Putamen (tissue), 1 donor: ENCODE measurements around the gene PIGB.
"Not testable (repeated sequence)": the region's sequence is repeated elsewhere in the genome, so short reads cannot be mapped to it uniquely, and the experiment has no call there.

Experiments used
- DNase-seq: peaks from one replicate; pipeline ENCODE4 v3.0.0-alpha.2; 2016; ENCODE audit warnings: low spot score

Gene PIGB

DNA sequence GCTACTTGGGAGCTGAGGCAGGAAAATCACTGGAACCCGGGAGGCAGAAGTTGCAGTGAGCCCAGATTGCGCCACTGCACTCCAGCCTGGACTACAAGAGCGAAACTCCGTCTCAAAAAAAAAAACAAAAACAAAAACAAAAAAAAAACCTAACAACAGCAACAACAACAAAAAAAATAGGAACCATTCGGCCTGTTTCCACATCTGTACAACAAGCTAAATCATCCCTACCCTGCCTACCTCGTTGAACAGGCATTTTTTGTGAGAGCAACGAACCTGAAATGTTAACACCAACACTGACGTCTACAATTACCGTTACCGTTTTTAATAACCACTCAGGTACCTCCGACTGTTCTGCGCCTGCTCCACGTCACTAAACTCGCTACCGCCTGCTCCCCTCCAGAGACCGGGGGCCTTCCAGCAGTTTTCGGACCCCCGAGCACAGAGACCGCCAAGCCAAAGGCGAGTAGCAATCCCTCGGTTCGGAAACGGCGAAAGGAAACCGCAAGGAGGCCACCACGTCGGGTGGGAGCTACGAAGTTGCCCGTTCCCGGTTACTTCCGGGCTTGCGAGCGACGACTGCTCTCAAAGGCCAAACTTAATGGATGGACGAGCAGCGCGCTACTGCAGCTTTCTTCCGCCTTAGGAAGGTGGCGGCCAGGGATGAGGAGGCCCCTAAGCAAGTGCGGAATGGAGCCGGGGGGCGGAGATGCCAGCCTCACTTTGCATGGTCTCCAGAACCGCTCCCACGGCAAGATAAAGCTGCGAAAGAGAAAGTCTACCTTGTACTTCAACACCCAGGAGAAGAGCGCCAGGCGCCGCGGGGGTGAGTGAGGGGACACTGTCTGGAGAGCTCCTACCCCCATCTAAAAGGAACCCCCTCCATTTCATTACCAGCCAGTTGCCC is at the start of gene PIGB, which contains the start of gene PIGBOS1:
PIGB (plus strand) TSS at position 635 of the 907 bp plus-strand sequence; CDS start at position 664, 29 bp downstream.
PIGBOS1 (minus strand) TSS at position 536 of the 907 bp plus-strand sequence. CDS start 1,331 bp downstream, outside the sequence.
- peak; percentile 82 for DNase-seq

DNA sequence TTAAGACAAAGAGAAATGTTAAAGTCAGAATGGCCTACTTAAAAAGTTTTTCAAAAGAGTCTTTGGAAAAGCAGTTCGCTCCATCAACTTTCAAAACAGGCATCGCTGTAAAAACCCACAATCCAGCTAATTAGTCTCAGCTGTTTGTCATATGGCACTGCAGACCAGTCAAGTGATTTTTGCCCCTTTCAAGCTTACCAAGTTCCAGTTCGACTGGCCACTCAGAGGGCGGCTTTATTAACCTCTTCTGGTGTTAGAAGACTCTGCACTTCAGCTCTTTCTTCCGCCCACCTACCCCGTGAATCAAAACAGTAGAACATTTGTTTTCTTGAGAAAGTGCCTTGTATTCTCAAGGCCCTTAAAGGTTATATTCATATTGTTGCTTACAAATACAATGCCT is 48.7 kb upstream of the PIGB start:
- DNase-seq, result no peak

DNA sequence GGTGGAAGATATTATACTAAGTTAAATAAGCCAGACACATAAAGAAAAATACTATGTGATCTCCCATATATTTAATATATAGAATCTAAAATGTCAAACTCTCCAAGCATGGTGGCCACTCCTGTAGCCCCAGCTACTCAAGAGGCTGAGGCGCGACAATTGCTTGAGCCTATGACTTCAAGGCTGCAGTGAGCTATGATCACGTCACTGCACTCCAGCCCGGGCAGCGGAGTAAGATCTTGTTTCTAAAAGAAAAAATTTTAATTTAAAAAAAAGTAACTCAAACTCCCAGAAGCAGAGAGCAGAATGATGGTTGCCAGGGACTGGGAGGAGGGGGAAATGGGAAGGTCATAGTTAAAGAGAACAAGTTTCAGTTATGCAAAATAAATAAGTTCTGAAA is 42.7 kb upstream of the PIGB start:
- no peak for DNase-seq

DNA sequence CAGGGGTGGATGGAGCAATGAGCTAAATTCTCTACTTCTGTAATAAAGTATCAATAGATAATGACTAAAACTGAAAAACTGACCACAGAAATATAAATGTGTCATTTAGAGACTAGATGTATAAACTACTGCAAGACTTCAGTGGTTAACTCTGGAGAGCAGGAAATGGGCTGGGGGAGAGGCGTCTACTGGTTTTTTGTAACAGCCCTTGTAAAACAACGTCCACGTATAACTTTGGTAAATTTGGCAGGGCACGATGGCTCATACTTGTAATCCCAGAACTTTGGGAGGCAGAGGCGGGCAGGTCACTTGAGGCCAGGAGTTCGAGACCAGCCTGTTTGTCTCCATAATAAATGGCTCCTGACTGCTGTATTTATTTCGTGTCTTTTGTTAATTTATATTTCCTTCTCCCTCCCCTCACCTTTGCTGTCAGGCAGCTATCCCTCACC is 41.9 kb upstream of the PIGB start:
- DNase-seq, result no peak

DNA sequence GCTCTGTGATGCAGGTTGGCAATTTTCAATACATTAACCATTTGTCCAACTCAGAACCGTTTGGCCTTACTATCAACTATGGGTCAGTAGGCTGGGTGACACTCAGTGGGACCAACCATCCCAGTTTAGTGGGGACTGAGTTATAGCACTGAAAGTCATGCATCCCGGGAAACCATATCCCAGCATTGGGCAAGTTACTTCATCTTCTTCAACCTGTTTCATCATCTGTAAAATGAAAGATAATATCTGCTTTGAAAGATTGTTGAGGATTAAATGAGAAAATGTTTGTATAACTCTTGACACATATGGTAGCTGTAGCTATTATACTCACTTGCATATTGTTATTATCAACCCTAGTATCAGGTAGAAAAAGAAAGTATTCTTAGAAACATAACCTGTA is 41.3 kb upstream of the PIGB start:
- DNase-seq, result no peak

DNA sequence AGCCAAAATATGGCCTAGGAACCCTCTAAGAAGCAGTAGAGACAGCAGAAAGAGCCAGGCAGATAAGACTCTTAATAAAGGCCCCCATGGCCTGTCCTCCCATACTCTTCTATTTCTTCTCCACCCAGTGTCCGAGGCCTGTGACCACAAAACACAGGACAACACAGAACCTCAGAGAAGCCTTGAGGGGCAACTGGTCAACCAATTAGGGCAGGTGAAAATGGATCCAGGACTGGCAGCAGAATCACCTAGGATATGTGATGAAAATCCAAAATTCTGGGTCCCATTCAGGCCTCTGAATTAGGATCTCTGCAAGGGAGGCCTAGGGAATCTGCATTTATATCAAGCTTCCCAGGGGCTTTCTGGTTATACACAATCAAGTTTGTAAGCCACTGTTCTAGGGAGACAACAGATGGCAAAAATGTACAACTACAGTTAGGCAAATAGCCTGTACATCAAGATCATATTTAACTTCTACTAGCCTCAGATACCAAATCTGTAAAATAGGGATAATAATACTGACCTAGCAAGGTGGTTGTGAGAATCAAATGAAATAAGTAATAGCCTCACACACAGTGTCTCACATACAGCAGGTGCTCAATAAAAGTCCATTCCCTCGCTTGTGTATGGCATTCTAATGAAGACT is 39.8 kb upstream of the PIGB start:
- DNase-seq, result no peak

DNA sequence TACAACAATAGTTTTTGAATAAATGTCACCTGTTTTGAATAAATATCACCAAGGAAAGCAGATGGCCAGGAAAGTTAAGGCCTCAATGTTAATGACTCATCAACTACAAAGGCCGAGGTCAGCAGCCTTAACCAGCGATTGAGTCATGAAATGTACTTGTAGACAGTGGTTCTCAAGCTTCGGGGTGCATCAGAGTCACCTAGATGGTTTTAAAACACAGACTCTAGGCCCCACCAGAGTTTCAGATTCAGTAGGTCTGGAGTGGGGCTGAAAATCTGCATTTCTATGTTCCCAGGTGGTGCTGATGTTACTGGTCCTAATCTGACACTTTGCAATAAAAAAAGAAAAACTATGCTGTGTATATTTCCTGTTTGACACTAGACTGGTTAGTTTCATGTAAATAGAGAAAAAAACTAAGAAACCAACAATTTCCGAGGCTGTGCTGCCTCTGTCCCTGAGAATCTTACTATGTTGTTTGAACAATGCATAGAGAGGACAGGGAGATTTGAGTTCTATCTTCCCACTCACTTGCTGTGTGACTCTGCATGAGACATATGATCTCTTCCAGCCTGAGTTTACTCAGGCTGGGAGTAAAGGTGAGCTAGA is 39.2 kb upstream of the PIGB start:
- DNase-seq, result no peak

DNA sequence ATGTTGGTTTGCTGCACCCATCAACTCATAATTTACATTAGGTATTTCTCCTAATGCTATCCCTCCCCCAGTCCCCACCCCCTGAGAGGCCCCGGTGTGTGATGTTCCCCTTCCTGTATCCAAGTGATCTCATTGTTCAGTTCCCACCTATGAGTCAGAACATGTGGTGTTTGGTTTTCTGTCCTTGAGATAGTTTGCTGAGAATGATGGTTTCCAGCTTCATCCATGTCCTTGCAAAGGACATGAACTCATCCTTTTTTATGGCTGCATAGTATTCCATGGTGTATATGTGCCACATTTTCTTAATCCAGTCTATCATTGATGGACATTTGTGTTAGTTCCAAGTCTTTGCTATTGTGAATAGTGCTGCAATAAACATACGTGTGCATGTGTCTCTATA is 38.4 kb upstream of the PIGB start:
- DNase-seq, result not testable (repeated sequence)

DNA sequence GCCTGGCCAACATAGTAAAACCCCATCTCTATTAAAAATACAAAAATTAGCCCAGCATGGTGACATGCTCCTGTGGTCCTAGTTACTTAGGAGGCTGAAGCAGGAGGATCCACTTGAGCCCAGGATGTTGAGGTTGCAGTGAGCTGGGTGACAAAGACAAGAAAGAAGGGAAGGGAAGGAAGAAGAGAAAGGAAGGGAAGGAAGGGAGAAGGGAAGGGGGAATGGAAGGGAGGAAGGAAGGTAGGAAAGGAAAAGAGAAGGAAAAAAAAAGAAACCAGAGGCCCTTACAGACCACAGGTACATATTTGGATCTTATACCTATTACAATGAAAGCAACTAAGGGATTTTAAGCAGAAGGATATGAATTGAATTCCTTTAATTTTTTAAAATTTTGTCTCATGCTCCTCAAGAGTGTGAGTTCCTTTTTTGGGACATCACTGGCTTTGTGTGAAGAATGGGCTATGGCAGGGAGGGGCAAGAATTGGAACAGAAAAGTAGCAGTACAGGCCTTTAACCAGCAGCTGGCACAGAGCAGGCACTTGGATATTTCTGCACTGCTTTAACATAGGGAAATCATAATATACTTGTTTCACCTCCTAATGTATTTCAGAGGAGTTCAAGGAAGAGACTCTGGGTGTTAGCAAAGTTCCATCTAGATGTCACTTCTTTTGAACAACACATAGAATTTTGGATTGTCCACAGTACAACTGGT is 37.3 kb upstream of the PIGB start:
- DNase-seq, result no peak

DNA sequence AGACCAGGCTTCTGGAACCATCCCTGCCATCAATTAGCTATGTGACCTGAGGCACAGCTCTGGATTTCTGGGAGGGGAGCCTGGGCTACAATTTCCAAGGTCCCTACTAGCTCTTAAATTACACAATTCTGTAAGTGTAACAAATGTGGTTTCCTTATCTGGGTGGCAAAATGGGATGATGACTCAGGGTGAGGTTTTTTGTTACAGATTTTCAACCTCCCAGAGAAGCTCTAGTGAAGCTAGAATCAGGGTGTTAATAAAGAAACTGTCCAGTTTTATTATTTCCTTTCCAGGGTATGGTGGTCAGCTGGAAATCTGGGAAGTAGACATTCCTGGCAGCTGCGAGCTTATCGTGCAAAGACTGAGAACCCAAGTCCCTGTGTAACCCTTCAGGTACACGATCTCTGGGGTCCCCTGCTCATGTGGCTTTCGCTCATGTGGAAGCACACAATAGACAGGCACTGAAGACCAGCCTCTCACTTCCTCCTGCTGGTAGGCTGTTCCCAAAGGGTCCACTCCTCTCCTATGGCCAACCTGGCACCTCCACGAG is 36.7 kb upstream of the PIGB start:
- DNase-seq, result no peak

DNA sequence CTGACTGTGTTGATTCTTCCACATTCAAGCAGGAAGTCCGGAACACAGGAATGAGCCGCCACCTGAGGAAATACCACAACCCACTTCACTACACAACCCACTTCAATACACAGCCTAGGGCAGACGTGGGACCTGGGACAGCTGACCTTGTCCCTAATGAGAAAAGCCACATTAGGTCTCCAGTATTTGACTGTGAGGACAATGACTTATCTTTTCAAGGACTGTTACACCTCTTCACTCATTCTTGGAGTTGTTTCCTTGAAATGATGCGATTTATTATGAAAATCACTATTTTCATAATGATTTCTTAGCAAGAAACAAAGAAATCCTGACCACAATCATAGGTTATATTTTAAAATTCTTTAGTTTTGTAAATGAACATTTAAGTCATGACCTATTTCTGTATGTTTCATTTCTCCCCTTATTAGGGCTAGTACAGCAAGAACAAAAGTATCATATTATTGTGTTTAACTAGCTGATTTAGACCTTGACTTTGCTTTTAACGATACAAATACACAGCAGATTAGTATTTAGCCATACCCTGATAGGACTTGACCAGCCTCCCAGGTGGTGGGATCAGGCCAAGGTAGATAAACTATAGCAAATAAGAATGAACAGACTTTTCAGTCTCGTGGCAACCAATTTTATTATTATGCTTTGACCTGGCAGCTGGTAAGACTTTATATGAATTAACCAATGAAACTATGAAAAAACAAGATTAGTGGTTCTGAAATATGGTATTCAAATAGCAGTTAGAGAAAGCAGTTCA is 35.5 kb upstream of the PIGB start:
- no peak for DNase-seq

DNA sequence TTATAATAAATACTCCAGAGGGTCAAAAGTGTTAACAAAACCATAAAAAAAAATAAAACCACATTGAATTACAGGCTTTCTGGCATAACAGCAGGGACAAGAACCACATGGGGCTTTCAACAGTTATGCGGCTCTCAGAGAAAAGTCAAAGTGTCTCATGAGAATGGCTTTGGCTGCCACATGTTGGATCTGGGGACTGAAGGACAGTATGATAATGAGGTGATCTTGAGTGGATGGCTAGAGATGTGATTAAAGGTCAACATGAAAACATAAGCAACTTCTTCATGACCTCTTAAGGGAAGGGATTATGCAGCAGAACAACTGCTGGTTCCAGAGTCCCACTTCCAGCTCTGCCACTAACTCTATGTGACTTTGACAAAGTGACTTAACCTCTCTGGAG is 34.6 kb upstream of the PIGB start:
- no peak for DNase-seq

DNA sequence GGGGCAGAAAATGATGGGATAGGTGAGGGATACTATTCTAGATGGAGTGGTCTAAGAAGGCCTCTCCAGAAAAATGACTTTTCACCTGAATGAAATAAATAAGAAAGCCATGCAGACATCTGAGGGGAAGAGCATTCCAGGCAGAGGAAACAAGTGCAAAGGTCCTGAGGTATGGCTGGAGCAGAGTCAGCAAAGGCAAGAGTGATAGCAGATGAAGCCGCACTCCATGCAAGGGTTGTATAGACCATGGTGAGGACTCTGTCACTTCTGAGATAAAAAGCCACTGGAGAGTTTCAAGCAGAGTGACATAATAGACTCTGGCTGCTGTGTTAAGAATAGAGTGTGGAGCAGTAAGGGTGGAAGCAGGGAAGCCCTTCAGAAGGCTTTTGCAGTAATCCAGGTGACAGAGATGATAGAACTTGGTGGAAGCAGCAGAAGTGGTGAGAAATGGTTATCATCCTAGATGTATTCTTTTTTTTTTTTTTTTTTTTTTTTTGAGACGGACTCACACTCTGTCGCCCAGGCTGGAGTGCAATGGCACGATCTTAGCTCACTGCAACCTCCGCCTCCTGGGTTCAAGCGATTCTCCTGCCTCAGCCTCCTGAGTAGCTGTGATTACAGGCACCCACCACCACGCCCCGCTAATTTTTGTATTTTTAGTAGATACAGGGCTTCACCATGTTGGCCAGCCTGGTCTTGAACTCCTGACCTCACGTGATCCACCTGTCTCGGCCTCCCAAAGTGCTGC is 32.4 kb upstream of the PIGB start:
- DNase-seq, result not testable (repeated sequence)

DNA sequence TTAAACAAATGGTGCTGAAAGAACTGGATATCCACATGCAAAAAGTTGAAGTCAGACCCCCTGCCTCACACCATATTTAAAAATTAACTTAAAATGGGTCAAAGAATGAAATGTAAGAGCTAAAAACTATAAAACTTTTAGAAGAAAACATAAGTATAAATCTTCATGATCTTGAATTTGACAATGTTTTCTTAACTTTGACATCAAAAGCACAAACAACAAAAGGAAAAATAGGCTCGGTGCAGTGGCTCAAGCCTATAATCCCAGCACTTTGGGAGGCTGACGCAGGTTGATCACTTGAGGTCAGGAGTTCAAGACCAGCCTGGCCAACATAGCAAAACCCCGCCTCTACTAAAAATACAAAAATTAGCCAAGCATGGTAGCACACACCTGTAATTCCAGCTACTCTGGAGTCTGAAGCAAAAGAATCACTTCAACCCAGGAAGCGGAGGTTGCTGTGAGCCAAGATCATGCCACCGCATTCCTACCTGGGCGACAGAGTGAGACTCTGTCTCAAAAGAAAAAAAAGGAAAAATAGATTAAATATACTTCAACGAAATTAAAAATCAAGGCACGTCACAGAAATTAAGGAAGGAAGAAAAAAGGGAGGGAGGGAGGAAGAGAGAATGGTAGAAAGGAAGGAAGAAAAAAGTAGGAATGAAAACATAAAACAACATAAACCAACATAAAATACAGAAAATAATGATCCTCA is 30.9 kb upstream of the PIGB start:
- DNase-seq, result no peak

DNA sequence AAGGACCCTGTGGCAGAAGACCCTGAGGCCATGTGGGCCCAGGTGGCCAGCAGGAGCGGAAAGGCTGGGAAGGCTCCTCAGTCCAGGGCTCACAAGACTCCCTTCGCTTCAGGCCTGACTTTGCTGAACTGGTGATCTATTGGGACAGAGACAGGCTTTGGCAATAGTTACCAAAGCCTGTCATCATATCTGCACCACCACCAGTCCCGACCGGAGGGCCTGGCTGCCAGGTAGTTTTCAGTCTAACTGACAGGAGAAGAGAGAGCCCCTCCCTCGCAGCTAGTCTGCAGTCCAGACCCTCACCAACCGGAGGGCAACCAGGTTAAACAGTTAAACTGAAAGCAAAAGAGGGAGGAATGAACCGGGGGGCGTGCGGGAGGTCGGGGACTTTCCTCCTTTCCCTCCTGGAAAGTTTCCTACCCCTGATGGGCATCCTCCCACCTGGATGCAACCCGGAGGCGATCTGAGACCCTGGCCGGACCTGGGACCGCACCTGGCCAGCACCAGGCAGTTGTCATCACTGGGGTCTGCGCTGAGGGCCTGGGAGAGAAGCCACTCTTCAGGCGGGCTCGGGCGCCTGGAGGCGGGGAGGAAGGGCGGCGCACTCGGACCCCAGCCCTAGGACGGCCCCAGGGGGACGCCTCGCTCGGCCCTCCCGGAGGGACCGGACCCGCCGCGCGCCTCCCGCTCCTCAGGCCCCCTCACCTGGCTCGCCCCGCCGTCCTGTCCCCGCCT is 29.8 kb upstream of the PIGB start:
- no peak for DNase-seq

DNA sequence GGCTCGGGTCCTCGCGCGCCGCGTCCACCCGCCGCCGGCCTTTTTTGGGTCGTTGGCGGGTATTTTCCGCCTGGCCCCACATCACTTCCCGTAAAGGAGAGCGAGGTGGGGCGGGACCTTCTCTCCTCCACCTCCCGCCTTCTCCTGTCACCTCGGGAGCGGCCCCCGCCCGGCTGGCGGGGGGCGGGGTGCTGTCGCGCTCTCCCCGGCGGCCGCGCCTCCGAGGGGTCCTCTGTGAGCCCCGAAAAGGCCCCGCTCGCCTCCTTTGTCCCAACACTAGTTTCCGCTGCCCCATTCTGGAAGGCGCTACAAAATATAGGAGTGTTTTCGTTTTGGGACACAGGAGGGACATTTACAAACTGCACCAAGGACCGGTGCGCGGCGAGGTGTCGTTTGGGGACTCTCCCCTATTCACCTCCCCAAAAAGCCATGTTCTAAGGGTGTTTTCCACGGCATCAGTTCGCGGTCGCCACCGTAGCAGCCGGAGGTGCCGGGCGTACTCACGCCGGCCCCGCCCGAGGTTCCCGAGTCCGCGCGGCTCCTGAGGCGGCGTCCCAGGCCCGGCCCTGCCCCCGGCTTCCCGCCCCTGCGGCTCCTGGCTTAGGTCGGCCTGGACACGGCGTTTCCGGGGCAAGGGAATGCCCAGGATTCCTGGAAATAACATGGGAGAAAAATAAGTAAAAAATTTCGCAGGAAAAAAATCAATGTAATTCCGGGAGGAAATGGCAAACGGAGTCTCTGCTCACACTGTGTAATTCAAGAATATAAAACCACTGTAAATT is 29.1 kb upstream of the PIGB start, which contains the start of gene RAB27A:
RAB27A (minus strand) TSS at position 68 of the 782 bp plus-strand sequence. CDS start 54,879 bp downstream, outside the sequence.
- DNase-seq, result no peak

DNA sequence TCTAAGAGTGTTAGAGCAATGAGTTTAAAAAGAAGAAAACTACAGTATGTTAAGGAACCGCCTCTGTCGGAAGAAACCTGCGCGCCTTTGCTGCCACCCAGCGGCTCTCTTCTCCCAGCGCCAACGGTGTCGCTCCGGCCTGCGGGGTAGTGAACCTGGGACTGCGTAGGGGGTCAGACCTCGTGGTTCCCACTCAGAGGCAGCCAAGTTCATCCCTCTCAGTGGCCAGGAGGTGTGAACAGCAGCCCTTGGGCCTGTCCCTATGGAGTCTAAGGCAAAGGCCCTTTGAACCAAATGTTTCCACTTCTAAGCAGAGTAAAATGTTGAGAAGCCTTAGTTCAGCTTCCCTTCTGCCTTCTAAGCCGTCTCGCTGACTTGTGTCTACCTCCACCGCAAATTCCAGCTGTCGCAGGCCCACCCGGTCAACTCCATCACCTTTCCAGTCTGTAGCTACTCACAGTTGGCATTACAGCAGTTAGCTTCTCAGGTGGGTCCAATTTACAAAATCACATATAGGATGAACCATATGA is 28.4 kb upstream of the PIGB start:
- DNase-seq, result peak; percentile 58

DNA sequence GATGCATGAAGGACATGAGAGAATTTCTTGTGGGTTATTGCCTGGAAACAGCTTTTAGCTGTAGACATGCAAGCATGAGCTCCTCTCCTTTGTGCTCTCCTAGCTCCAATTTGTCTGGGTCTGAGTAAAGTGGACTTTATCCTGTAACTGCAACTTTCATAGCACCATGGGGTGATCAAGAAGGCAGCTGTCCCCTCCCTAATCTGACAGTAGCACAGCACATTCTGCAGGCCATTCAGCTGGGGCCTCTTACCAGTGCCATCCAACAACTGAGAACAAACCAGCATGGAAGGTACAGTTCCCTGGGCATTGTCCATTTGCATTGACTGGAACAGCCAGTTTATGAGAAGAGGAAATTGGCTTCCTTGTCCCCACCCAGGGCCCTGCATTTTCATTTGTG is 21.7 kb upstream of the PIGB start:
- DNase-seq, result no peak
